HCT116 (cell line): Measurements from ENCODE around the gene ABRACL. TPM values are rescaled to one million over a fixed set of nuclear protein-coding genes. Genes with fewer than 3 reads are reported as not detected.

ENCODE experiments used
- ATAC-seq: fragments of 200-7000 bp; cut with Tn5 transposase; 2 replicates; pipeline ENCODE4 v1.9.1; 2020; ENCODE audit warnings: mild to moderate bottlenecking, moderate library complexity
- BruUV-seq: library from RNA; stranded (reverse); fragments of 400-500 nt; replicated peaks from 2 replicates; lab custom pipeline; 2021; lab: Mats Ljungman, UMichigan
- CTCF ChIA-PET: fragments of 300-600 bp; sonication (Branson Sonifier 250); formaldehyde crosslinking; loops from one replicate; lab custom pipeline; 2021; ENCODE audit warnings: antibody characterized with exemption; lab: Charles Lee
- POLR2A ChIA-PET: fragments of 300-600, 350-600 bp; sonication (Branson Sonifier 250); formaldehyde crosslinking; loops from one replicate; lab custom pipeline; 2021; ENCODE audit warnings: antibody characterized with exemption; lab: Charles Lee
- RAD21 ChIA-PET, 2 experiments: fragments of 300-600 bp; sonication (Branson Sonifier 250); formaldehyde crosslinking; loops; one replicate each; lab custom pipeline; 2023; ENCODE audit warnings: low total read pairs in 2 of 2; ENCODE audit not compliant: uncharacterized antibody in 2 of 2, unreplicated experiment in 2 of 2, low non-redundant PET in 1 of 2; lab: Charles Lee
- DNase-seq: peaks from one replicate; pipeline ENCODE4 v3.0.0-alpha.2; 2010; ENCODE audit warnings: low read depth, low spot score
- H2AFZ ChIP-seq: fragments of 200-600 bp; shearing (Covaris generic), sonication (generic); 2 replicates; pipeline ENCODE4 v1.6.1; 2017; ENCODE audit warnings: low read depth, mixed run types, mixed read lengths, antibody characterized with exemption, low read length; ENCODE audit not compliant: poor library complexity, severe bottlenecking
- H3K27ac ChIP-seq: 2 replicates; pipeline ENCODE4 v1.5.1; 2012; ENCODE audit warnings: low read depth, low read length
- H3K27me3 ChIP-seq: fragments of 200-600 bp; sonication (generic); 2 replicates; pipeline ENCODE4 v1.6.1; 2016; ENCODE audit warnings: mixed run types, low read length, mixed read lengths; ENCODE audit not compliant: insufficient read depth
- H3K36me3 ChIP-seq, 2 experiments: fragments of 200-500 bp in 1 of 2; fragments of 200-600 bp in 1 of 2; sonication (Bioruptor generic) in 1 of 2; sonication (generic) in 1 of 2; 2 replicates each; pipeline versions ENCODE4 v1.5.1 to v1.6.1; 2014 to 2016; ENCODE audit warnings: low read length in 2 of 2, inconsistent platforms in 1 of 2, mixed read lengths in 1 of 2, mixed run types in 1 of 2; ENCODE audit not compliant: insufficient read depth in 2 of 2, control insufficient read depth in 1 of 2
- H3K4me1 ChIP-seq, 2 experiments: fragments of 200-600 bp in 1 of 2; sonication (generic) in 1 of 2; 2 replicates each; pipeline versions ENCODE4 v1.5.1 to v1.6.1; 2012 to 2017; ENCODE audit warnings: low read length in 2 of 2, inconsistent platforms in 1 of 2, mild to moderate bottlenecking in 1 of 2, mixed read lengths in 1 of 2, mixed run types in 1 of 2, moderate library complexity in 1 of 2; ENCODE audit not compliant: insufficient read depth in 2 of 2, control insufficient read depth in 1 of 2
- H3K4me2 ChIP-seq: fragments of 200-600 bp; sonication (generic); 2 replicates; pipeline ENCODE4 v1.6.1; 2017; ENCODE audit warnings: mixed run types, low read length, mixed read lengths
- H3K4me3 ChIP-seq, 2 experiments: fragments of 200-600 bp in 1 of 2; sonication (generic) in 1 of 2; replicated peaks in 1 of 2; 2 replicates each; pipeline ENCODE4 v1.5.1; 2011 to 2016; ENCODE audit warnings: low read length in 2 of 2, control low read depth in 1 of 2, low read depth in 1 of 2, mild to moderate bottlenecking in 1 of 2, mixed read lengths in 1 of 2, mixed run types in 1 of 2
- H3K79me2 ChIP-seq: fragments of 200-600 bp; sonication (generic); 2 replicates; pipeline ENCODE4 v1.6.1; 2017; ENCODE audit warnings: mild to moderate bottlenecking, mixed run types, low read length, moderate library complexity, mixed read lengths; ENCODE audit not compliant: insufficient read depth
- H3K9ac ChIP-seq: fragments of 200-600 bp; sonication (generic); 2 replicates; pipeline ENCODE4 v1.6.1; 2016; ENCODE audit warnings: low read length, mixed read lengths
- H3K9me2 ChIP-seq: fragments of 200-600 bp; sonication (generic), shearing (Covaris generic); 2 replicates; pipeline ENCODE4 v1.6.1; 2017; ENCODE audit warnings: mixed run types, mild to moderate bottlenecking, moderate library complexity; ENCODE audit not compliant: insufficient read depth
- H3K9me3 ChIP-seq, 2 experiments: fragments of 200-500 bp in 1 of 2; fragments of 200-600 bp in 1 of 2; sonication (Bioruptor generic) in 1 of 2; sonication (generic) in 1 of 2; 2 replicates each; pipeline ENCODE4 v1.6.1; 2014 to 2017; ENCODE audit warnings: low read length in 2 of 2, mixed read lengths in 2 of 2, inconsistent platforms in 1 of 2, low read depth in 1 of 2, mild to moderate bottlenecking in 1 of 2, mixed run types in 1 of 2, moderate library complexity in 1 of 2; ENCODE audit not compliant: control insufficient read depth in 1 of 2, insufficient read depth in 1 of 2
- H4K20me1 ChIP-seq: fragments of 200-600 bp; sonication (generic), shearing (Covaris generic); 2 replicates; pipeline ENCODE4 v1.6.1; 2017; ENCODE audit warnings: mixed run types, mild to moderate bottlenecking, moderate library complexity; ENCODE audit not compliant: insufficient read depth
- EGR1 ChIP-seq: IDR thresholded peaks from 2 replicates; pipeline ENCODE4 v1.6.1; 2012; ENCODE audit warnings: low read depth
- EZH2 ChIP-seq: fragments of 200-600 bp; sonication (generic); IDR thresholded peaks from 2 replicates; pipeline ENCODE4 v1.6.1; 2017; ENCODE audit warnings: antibody characterized with exemption, mixed run types
- FOSL1 ChIP-seq: IDR thresholded peaks from 2 replicates; pipeline ENCODE4 v1.6.1; 2012; ENCODE audit warnings: low read depth
- JUND ChIP-seq: IDR thresholded peaks from 2 replicates; pipeline ENCODE4 v1.6.1; 2012
- POLR2A ChIP-seq: IDR thresholded peaks from 2 replicates; pipeline ENCODE4 v1.7.0; 2011; ENCODE audit warnings: borderline replicate concordance; ENCODE audit not compliant: insufficient read depth, insufficient read length; ENCODE audit errors: extremely low read depth
- POLR2AphosphoS5 ChIP-seq: IDR thresholded peaks from 2 replicates; pipeline ENCODE4 v1.6.1; 2011; ENCODE audit warnings: mild to moderate bottlenecking, low read depth, low read length, moderate library complexity
- RAD21 ChIP-seq: IDR thresholded peaks from 2 replicates; pipeline ENCODE4 v1.6.1; 2012; ENCODE audit warnings: low read depth, mild to moderate bottlenecking
- SIN3A ChIP-seq: IDR thresholded peaks from 2 replicates; pipeline ENCODE4 v1.6.1; 2012; ENCODE audit warnings: low read depth
- SP1 ChIP-seq: IDR thresholded peaks from 2 replicates; pipeline ENCODE4 v1.6.1; 2012; ENCODE audit warnings: low read depth
- SRF ChIP-seq: IDR thresholded peaks from 2 replicates; pipeline ENCODE4 v1.6.1; 2012; ENCODE audit warnings: low read depth
- TCF7L2 ChIP-seq: IDR thresholded peaks from 2 replicates; pipeline ENCODE4 v1.7.0; 2011; ENCODE audit warnings: borderline replicate concordance, inconsistent platforms; ENCODE audit not compliant: insufficient read depth, insufficient read length; ENCODE audit errors: extremely low read depth
- ZFX ChIP-seq: fragments of 450-650 bp; IDR thresholded peaks from 2 replicates; pipeline ENCODE4 v1.6.1; 2017
- ZNF274 ChIP-seq: fragments of 200-500 bp; sonication (Bioruptor generic); IDR thresholded peaks from 2 replicates; pipeline ENCODE4 v1.6.1; 2014; ENCODE audit warnings: mild to moderate bottlenecking, low read depth, low read length, inconsistent platforms
- intact Hi-C: fragments of 100-400 bp; cut with micrococcal nuclease; formaldehyde crosslinking; loops from 2 replicates; pipeline ENCODE4 v1.10.0; 2022
- total RNA-seq: library from RNA; stranded (reverse); gene quantifications from one replicate; pipeline ENCODE4 v1.2.1, GENCODE V29; 2021; ENCODE audit not compliant: unreplicated experiment
- TF ChIP-seq, protein P1 (sequence below): IDR thresholded peaks from 2 replicates; pipeline ENCODE4 v1.6.1; 2012
- TF ChIP-seq, protein P2 (sequence below): IDR thresholded peaks from 2 replicates; pipeline ENCODE4 v1.6.1; 2012; ENCODE audit warnings: low read depth
- TF ChIP-seq, protein P3 (sequence below): IDR thresholded peaks from 2 replicates; pipeline ENCODE4 v1.6.1; 2012

The ABRACL gene
- total RNA-seq, 1 experiment from 2014 or later = 47.4 TPM

DNA sequence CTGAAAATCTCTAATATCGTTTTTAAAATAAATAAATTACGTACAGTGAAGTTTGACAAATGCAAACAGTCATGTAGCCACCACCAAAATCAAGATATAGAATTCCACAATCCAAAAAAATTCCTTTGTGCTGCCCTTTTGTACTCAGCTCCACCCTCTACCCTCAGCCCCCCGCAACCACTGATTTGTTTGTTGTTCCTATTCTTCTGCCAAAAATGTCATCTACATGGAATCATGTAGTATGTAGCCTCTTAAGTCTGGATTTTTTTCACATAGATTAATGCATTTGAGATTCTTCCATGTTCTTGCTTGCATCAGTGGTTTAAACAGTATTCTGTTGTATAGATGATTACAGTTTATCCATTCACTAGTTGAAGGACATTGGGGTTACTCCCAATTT, 32.0 kb upstream of the ABRACL start (continued):
- TF ChIP-seq POLR2A (no peak), RAD21 (no peak), FOSL1 (no peak), ZNF274 (no peak), ZFX (no peak), EZH2 (no peak), JUND (no peak), SRF (no peak), EGR1 (no peak), SIN3A (no peak), SP1 (no peak)
- TF ChIP-seq, protein P1, sequence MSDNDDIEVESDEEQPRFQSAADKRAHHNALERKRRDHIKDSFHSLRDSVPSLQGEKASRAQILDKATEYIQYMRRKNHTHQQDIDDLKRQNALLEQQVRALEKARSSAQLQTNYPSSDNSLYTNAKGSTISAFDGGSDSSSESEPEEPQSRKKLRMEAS = no peak

DNA sequence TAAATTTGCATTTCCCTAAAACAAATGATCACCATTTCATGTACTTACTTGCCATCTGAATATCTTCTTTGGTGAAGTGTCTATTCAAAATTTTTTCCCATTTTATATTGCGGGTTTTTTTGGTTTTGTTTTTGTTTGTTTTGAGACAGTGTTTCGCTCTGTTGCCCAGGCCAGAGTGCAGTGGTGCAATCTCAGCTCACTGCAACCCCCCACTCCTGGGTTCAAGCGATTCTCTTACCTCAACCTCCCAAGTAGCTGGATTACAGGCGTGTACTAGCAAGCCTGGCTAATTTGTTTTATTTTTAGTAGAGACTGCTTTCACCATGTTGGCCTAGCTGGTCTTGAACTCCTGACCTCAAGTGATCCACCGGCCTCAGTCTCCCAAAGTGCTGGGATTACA, 31.4 kb upstream of the ABRACL start:
- Histone ChIP-seq H2AFZ (peak overlapping the region; percentile 16), H3K9me3 (no peaks in the 10 kb centered on the region), H3K4me2 (no peak overlapping the region)
- no peak for ATAC-seq
- TF ChIP-seq JUND (no peak), SIN3A (no peak), POLR2AphosphoS5 (no peak), EGR1 (no peak), TCF7L2 (no peak), ZFX (no peak), SP1 (no peak)
- TF ChIP-seq, protein P2, sequence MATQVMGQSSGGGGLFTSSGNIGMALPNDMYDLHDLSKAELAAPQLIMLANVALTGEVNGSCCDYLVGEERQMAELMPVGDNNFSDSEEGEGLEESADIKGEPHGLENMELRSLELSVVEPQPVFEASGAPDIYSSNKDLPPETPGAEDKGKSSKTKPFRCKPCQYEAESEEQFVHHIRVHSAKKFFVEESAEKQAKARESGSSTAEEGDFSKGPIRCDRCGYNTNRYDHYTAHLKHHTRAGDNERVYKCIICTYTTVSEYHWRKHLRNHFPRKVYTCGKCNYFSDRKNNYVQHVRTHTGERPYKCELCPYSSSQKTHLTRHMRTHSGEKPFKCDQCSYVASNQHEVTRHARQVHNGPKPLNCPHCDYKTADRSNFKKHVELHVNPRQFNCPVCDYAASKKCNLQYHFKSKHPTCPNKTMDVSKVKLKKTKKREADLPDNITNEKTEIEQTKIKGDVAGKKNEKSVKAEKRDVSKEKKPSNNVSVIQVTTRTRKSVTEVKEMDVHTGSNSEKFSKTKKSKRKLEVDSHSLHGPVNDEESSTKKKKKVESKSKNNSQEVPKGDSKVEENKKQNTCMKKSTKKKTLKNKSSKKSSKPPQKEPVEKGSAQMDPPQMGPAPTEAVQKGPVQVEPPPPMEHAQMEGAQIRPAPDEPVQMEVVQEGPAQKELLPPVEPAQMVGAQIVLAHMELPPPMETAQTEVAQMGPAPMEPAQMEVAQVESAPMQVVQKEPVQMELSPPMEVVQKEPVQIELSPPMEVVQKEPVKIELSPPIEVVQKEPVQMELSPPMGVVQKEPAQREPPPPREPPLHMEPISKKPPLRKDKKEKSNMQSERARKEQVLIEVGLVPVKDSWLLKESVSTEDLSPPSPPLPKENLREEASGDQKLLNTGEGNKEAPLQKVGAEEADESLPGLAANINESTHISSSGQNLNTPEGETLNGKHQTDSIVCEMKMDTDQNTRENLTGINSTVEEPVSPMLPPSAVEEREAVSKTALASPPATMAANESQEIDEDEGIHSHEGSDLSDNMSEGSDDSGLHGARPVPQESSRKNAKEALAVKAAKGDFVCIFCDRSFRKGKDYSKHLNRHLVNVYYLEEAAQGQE = no peak
- TF ChIP-seq, protein P3, sequence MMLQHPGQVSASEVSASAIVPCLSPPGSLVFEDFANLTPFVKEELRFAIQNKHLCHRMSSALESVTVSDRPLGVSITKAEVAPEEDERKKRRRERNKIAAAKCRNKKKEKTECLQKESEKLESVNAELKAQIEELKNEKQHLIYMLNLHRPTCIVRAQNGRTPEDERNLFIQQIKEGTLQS = no peak
- TF ChIP-seq, all 23 proteins: peak for 0
- Histone ChIP-seq H4K20me1 (no peaks in the 10 kb centered on the region), H3K27me3 (no peaks in the 10 kb centered on the region), H3K36me3 (no peaks in the 10 kb centered on the region), H3K9me2 (no peaks in the 10 kb centered on the region), H3K4me3 (no peak overlapping the region), H3K27ac (no peak overlapping the region), H3K9ac (no peak overlapping the region), H3K4me1 (no peaks in the 10 kb centered on the region), H3K79me2 (no peaks in the 10 kb centered on the region)
- ChIA-PET POLR2A (no interaction called here), RAD21 (no interaction called here), CTCF (no interaction called here)
- no peak for DNase-seq
- intact Hi-C loops = no loop called here
- no TSS peak for BruUV-seq
